Glomerular endothelial cell (primary cell): ENCODE measurements around the gene GYPB. TPM values are rescaled to one million over a fixed set of nuclear protein-coding genes. Genes with fewer than 3 reads are reported as not detected.
"Not testable (repeated sequence)": the region's sequence is repeated elsewhere in the genome, so short reads cannot be mapped to it uniquely, and the experiment has no call there.

ENCODE experiments used
- DNase-seq: peaks from one replicate; pipeline ENCODE4 v3.0.0-alpha.2; 2011; ENCODE audit warnings: low read depth, low spot score; ENCODE audit errors: extremely low read depth
- total RNA-seq: library from RNA; depleted of rRNA; stranded (reverse); fragments of >200 nt; gene quantifications from 2 replicates; pipeline ENCODE4 v1.2.3, GENCODE V29; 2015

Gene GYPB
- total RNA-seq, 1 donor from 2014 or later, result not detected

GRCh38 chr4:143950185-143950584, 69.0 kb downstream of the GYPB start:
- DNase-seq, result not testable (repeated sequence)

- DNase-seq, result not testable (repeated sequence)
Measured at GRCh38 chr4:143947493-143947892, 71.7 kb downstream of the GYPB start.

Other genes starting within 250 kb of the GYPB start
- gene GYPE, start 113.8 kb downstream of the GYPB start, total RNA-seq, result 0.29 TPM in 1 of 2 replicates, not detected in the other
- gene GYPA, start 121.3 kb upstream of the GYPB start, total RNA-seq, result not detected in 2 replicates